GM12801 (cell line): Measurements from ENCODE around the gene SEM1.

Experiments used
- TF ChIP-seq, protein P1 (sequence below): IDR thresholded peaks from one replicate; pipeline ENCODE4 v1.5.1; 2011; ENCODE audit warnings: control low read depth; ENCODE audit not compliant: insufficient read length; ENCODE audit errors: extremely low read depth

The SEM1 gene

DNA sequence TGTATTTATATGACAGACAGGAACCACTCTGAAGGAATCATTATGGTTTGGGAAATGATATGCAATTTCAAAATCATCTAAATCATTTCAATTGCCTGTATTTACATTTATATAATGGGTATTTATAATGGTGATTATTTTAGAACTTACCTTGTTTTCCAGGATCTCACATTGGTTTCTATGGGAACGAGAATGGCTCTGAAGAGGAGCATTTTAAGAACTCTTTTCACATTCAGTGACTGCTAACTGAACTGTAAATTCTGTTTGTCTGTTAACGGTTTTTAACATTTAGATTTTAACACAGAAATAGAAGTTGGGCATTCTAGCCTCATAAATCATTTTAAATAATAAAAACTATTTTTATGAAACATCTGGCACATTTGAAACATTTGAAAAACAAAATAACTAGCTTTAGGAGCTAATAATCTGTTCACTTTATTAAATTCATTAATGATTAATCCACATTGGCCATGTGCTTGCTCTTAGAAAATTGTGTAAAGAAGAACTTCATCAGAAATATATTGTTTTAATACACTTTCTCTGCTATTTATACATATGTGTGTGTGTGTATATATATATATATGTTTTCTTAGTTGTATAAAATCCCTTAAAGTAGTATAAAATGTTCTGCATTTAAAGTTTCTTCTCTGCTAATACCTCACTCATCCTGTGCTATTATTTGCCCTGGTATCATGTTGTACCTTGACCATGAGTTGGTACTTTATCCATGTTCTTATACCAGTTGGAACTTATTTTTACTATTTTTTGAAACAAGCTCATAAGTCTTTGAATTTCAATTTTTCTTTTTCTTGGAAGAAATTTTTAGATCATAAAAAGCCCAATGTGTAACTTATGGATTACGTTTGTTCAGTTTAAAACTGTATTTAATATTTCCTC is 8.7 kb upstream of the SEM1 start:
- TF ChIP-seq, protein P1, sequence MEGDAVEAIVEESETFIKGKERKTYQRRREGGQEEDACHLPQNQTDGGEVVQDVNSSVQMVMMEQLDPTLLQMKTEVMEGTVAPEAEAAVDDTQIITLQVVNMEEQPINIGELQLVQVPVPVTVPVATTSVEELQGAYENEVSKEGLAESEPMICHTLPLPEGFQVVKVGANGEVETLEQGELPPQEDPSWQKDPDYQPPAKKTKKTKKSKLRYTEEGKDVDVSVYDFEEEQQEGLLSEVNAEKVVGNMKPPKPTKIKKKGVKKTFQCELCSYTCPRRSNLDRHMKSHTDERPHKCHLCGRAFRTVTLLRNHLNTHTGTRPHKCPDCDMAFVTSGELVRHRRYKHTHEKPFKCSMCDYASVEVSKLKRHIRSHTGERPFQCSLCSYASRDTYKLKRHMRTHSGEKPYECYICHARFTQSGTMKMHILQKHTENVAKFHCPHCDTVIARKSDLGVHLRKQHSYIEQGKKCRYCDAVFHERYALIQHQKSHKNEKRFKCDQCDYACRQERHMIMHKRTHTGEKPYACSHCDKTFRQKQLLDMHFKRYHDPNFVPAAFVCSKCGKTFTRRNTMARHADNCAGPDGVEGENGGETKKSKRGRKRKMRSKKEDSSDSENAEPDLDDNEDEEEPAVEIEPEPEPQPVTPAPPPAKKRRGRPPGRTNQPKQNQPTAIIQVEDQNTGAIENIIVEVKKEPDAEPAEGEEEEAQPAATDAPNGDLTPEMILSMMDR, result no peak

DNA sequence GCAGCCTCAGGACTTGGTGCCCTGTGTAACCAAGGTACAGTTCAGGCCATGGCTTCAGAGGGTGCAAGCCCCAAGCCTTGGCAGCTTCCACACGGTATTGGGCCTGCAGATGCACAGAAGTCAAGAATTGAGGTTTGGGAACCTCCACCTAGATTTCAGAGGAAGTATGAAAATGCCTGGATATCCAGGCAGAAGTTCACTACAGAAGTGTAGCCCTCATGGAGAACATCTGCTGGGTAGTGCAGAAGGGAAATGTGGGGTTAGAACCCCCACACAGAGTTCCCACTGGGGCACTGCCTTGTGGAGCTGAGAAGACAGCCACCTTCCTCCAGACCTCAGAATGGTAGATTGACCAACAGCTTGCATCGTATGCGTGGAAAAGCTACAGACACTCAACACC is 3.4 kb upstream of the SEM1 start:
- TF ChIP-seq, protein P1, result no peak

DNA sequence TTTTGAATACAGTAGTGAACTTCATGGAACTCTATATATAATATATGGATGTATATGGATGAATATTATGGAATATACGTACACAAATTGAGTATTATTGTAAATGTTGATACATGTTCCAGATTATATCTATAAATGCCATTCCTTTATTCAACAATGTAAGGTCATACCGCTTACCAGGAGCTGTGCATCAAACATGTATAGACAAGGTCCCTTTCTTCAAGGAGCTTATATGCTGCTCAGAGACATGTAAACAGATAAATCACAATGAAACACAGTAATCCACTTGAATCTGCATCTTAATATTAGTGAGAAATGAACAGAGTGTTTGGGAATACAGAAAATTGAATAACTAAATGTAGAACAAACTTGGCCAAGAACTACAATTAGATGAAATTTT is 898 bp upstream of the SEM1 start:
- TF ChIP-seq, protein P1, result no peak

DNA sequence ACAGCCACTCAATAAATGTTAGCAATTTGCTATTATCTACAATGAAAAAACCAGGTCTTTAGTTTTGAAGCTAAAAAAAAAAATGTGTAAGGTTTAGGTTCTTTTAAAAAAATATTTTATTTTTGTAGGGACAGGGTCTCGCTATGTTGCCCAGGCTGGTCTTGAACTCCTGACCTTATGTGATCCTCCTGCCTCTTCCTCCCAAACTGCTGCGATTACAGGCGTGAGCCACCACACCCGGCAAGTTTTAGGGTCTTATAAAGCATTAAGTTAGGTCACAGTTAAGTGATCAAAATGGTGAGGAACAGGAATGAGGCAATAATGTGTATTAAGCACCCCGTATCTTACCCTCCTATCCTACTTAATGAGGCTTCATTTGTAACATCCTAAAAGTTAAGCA is 774 bp downstream of the SEM1 start:
- TF ChIP-seq, protein P1, result no peak

DNA sequence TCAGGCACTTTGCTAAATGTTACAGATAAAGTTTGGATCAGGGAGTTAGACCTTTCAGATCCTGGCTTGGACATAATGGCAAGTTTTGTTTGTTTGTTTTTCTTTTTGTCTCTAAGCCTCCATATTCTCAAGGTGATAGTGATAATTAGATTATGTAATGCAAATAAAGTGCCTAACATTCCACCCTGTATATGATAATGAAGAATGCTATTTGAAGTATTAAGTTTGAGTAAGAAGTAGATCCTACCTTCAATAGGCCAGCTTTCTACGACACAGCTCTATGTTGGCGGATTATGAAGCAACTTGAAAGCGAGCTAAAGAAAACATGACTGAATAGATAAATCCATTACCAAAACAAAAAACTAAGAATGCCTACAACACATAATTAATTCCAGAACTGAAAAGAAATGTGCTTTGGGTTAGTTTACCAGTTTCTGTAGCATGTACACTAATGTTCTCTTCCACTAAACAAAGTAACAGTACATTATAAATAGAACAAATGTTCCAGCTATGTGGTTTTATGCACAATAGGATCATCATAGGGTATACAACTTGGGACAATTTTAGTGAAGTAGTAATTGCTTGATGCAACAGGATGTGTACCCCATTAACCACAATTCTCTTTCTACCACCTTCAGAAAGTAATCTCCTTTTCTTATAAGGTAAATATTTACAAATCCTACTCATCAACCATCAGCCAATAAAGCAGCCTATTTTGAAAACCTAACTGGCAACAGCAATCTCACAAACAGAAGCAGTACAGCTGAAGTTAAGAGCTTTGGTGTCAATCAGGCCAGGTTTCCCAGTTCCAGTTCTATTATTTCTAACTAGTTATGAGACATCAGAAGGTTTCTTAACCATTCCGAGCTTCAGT is 1.5 kb downstream of the SEM1 start:
- TF ChIP-seq, protein P1, result no peak

DNA sequence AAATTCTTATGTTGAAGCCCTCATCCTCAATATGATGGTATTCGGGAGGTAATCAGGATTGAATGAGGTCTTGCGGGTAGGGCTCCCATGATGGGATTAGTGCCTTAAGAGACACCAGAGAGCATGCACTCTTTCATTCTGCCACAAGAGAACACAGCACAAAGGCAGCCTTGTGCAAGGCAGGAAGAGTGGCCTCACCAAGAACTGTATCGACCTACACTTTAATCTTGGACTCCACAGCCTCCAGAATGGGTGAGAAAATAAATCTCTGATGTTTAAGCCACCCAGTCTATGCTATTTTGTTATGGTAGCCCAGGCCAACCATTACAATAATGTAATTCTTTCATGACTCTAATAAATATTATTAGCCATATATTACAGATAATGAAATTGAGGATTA is 8.4 kb downstream of the SEM1 start:
- TF ChIP-seq, protein P1, result no peak

DNA sequence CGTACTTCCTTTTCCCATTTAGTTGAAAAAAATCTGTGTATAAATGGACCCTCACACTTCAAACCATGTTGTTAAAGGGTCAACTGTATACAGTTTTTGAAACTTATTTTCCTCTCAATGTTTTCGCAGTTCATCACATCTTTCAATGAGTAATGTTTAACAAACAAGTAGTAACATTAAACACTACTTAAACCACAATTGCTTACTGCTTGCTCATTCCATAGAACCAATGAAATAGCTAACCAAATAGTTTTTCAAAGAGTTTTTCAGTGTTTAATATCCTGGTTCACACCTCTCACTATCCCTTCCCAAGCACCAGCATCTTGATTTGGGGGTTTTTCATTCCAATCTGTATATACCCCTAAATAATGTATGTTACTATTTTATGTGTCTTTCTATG is 9.1 kb downstream of the SEM1 start:
- TF ChIP-seq, protein P1, result no peak
